Measurements from ENCODE around the gene FOXI2.
A peak's percentile ranks its signal among the peaks of the same experiment; 100 is the strongest.

FOXI2 gene

GRCh38 chr10:127735156-127735555 is 1.8 kb upstream of the FOXI2 start:
- Histone ChIP-seq H3K4me1 (ENCODE audit: control extremely low read depth in 1 of 4, control insufficient read depth in 4 of 4, insufficient read depth in 4 of 4, low read length in 3 of 4) (peaks cover 0 to 26% (median 16%) of the 10 kb centered on the region in 4 experiments), H3K27ac (ENCODE audit: insufficient read depth in 1 of 2, low read depth in 1 of 2, low read length in 2 of 2, poor library complexity in 1 of 2, severe bottlenecking in 2 of 2) (no peak overlapping the region), H3K36me3 (ENCODE audit: control insufficient read depth in 4 of 4, insufficient read depth in 4 of 4, low read length in 3 of 4) (no peaks in the 10 kb centered on the region), H3K9me3 (ENCODE audit: control extremely low read depth in 1 of 5, control insufficient read depth in 4 of 5, insufficient read depth in 2 of 5, low read depth in 1 of 5, low read length in 4 of 5) (peaks cover 0 to 4% (median 1%) of the 10 kb centered on the region in 5 experiments), H3K27me3 (replicated peaks in 2 of 5; ENCODE audit: control insufficient read depth in 4 of 5, insufficient read depth in 5 of 5, low read length in 4 of 5) (peaks cover 6 to 66% (median 22%) of the 10 kb centered on the region in 5 experiments), H3K4me3 (ENCODE audit: control insufficient read depth in 1 of 7, extremely low read depth in 1 of 7, insufficient read depth in 4 of 7, low read depth in 2 of 7, low read length in 6 of 7) (no peak overlapping the region)
- ChIA-PET POLR2A (no interaction called here), CTCF (no interaction called here)
- WGBS (ENCODE audit: insufficient coverage) = 36% methylated on average over 13 of the region's 13 CpGs
- no peak for DNase-seq

- peak overlapping the region in 2 of 7 experiments; percentile 70 to 78 for H3K4me3 ChIP-seq (ENCODE audit: control insufficient read depth in 1 of 7, extremely low read depth in 1 of 7, insufficient read depth in 4 of 7, low read depth in 2 of 7, low read length in 6 of 7)
- peaks cover 0 to 26% (median 16%) of the 10 kb centered on the region in 4 experiments for H3K4me1 ChIP-seq (ENCODE audit: control extremely low read depth in 1 of 4, control insufficient read depth in 4 of 4, insufficient read depth in 4 of 4, low read length in 3 of 4)
- H3K27ac ChIP-seq (ENCODE audit: insufficient read depth in 1 of 2, low read depth in 1 of 2, low read length in 2 of 2, poor library complexity in 1 of 2, severe bottlenecking in 2 of 2) = no peak overlapping the region
- peaks cover 0 to 3% (median 0%) of the 10 kb centered on the region in 5 experiments for H3K9me3 ChIP-seq (ENCODE audit: control extremely low read depth in 1 of 5, control insufficient read depth in 4 of 5, insufficient read depth in 2 of 5, low read depth in 1 of 5, low read length in 4 of 5)
- ChIA-PET CTCF (no interaction called here), POLR2A (no interaction called here)
- WGBS (ENCODE audit: insufficient coverage) = 2% methylated on average over 19 of the region's 24 CpGs
- DNase-seq = no peak
- no peaks in the 10 kb centered on the region for H3K36me3 ChIP-seq (ENCODE audit: control insufficient read depth in 4 of 4, insufficient read depth in 4 of 4, low read length in 3 of 4)
- H3K27me3 ChIP-seq (replicated peaks in 2 of 5; ENCODE audit: control insufficient read depth in 4 of 5, insufficient read depth in 5 of 5, low read length in 4 of 5) = peaks cover 6 to 66% (median 23%) of the 10 kb centered on the region in 5 experiments
Observed at GRCh38 chr10:127735723-127736221, 1.2 kb upstream of the FOXI2 start.

- no peak overlapping the region for H3K27ac ChIP-seq (ENCODE audit: insufficient read depth in 1 of 2, low read depth in 1 of 2, low read length in 2 of 2, poor library complexity in 1 of 2, severe bottlenecking in 2 of 2)
- WGBS (ENCODE audit: insufficient coverage) = 1% methylated on average over 64 of the region's 66 CpGs
- H3K9me3 ChIP-seq (ENCODE audit: control extremely low read depth in 1 of 5, control insufficient read depth in 4 of 5, insufficient read depth in 2 of 5, low read depth in 1 of 5, low read length in 4 of 5) = peaks cover 0 to 3% (median 0%) of the 10 kb centered on the region in 5 experiments
- H3K27me3 ChIP-seq (replicated peaks in 2 of 5; ENCODE audit: control insufficient read depth in 4 of 5, insufficient read depth in 5 of 5, low read length in 4 of 5) = peaks cover 6 to 66% (median 23%) of the 10 kb centered on the region in 5 experiments
- ChIA-PET POLR2A (no interaction called here), CTCF (no interaction called here)
- no peaks in the 10 kb centered on the region for H3K36me3 ChIP-seq (ENCODE audit: control insufficient read depth in 4 of 4, insufficient read depth in 4 of 4, low read length in 3 of 4)
- peak overlapping the region in 6 of 7 experiments; percentile 6 to 78 (median 64) for H3K4me3 ChIP-seq (ENCODE audit: control insufficient read depth in 1 of 7, extremely low read depth in 1 of 7, insufficient read depth in 4 of 7, low read depth in 2 of 7, low read length in 6 of 7)
- peaks cover 0 to 26% (median 16%) of the 10 kb centered on the region in 4 experiments for H3K4me1 ChIP-seq (ENCODE audit: control extremely low read depth in 1 of 4, control insufficient read depth in 4 of 4, insufficient read depth in 4 of 4, low read length in 3 of 4)
- peak; percentile 9 to 45 (median 35) for DNase-seq
Observed at GRCh38 chr10:127736222-127736914, 617 bp upstream of the FOXI2 start.

- Histone ChIP-seq H3K36me3 (ENCODE audit: control insufficient read depth in 4 of 4, insufficient read depth in 4 of 4, low read length in 3 of 4) (no peaks in the 10 kb centered on the region), H3K4me3 (ENCODE audit: control insufficient read depth in 1 of 7, extremely low read depth in 1 of 7, insufficient read depth in 4 of 7, low read depth in 2 of 7, low read length in 6 of 7) (peak overlapping the region; percentile 31 to 78 (median 59)), H3K27ac (ENCODE audit: insufficient read depth in 1 of 2, low read depth in 1 of 2, low read length in 2 of 2, poor library complexity in 1 of 2, severe bottlenecking in 2 of 2) (no peak overlapping the region), H3K9me3 (ENCODE audit: control extremely low read depth in 1 of 5, control insufficient read depth in 4 of 5, insufficient read depth in 2 of 5, low read depth in 1 of 5, low read length in 4 of 5) (peaks cover 0 to 3% (median 0%) of the 10 kb centered on the region in 5 experiments), H3K27me3 (replicated peaks in 2 of 5; ENCODE audit: control insufficient read depth in 4 of 5, insufficient read depth in 5 of 5, low read length in 4 of 5) (peaks cover 2 to 63% (median 23%) of the 10 kb centered on the region in 5 experiments), H3K4me1 (ENCODE audit: control extremely low read depth in 1 of 4, control insufficient read depth in 4 of 4, insufficient read depth in 4 of 4, low read length in 3 of 4) (peaks cover 0 to 26% (median 16%) of the 10 kb centered on the region in 4 experiments)
- ChIA-PET POLR2A (no interaction called here), CTCF (interaction anchor here (0.9 to 1.0 kb wide), 2 partner anchors 55 to 76 kb away, joined by 3 read pairs; no protein-coding TSS in a partner anchor)
- WGBS (ENCODE audit: insufficient coverage) = 17% methylated on average over 55 of the region's 59 CpGs
- peak; percentile 75 to 90 (median 88) for DNase-seq
Observed at GRCh38 chr10:127737563-127738511, 852 bp downstream of the FOXI2 start.

GRCh38 chr10:127738512-127739424 is 1.8 kb downstream of the FOXI2 start:
- POLR2A ChIA-PET = no interaction called here
- H3K9me3 ChIP-seq (ENCODE audit: control extremely low read depth in 1 of 5, control insufficient read depth in 4 of 5, insufficient read depth in 2 of 5, low read depth in 1 of 5, low read length in 4 of 5) = peaks cover 0 to 3% (median 0%) of the 10 kb centered on the region in 5 experiments
- peak overlapping the region in 1 of 7 experiments; percentile 21 for H3K4me3 ChIP-seq (ENCODE audit: control insufficient read depth in 1 of 7, extremely low read depth in 1 of 7, insufficient read depth in 4 of 7, low read depth in 2 of 7, low read length in 6 of 7)
- CTCF ChIA-PET = interaction anchor here (1.0 kb wide), 1 partner anchor 75 kb away, joined by 3 read pairs; no protein-coding TSS in a partner anchor
- DNase-seq = no peak
- 82% methylated on average over 51 of the region's 59 CpGs for WGBS (ENCODE audit: insufficient coverage)
- no peak overlapping the region for H3K27ac ChIP-seq (ENCODE audit: insufficient read depth in 1 of 2, low read depth in 1 of 2, low read length in 2 of 2, poor library complexity in 1 of 2, severe bottlenecking in 2 of 2)
- peaks cover 2 to 54% (median 23%) of the 10 kb centered on the region in 5 experiments for H3K27me3 ChIP-seq (replicated peaks in 2 of 5; ENCODE audit: control insufficient read depth in 4 of 5, insufficient read depth in 5 of 5, low read length in 4 of 5)
- peaks cover 0 to 26% (median 16%) of the 10 kb centered on the region in 4 experiments for H3K4me1 ChIP-seq (ENCODE audit: control extremely low read depth in 1 of 4, control insufficient read depth in 4 of 4, insufficient read depth in 4 of 4, low read length in 3 of 4)
- H3K36me3 ChIP-seq (ENCODE audit: control insufficient read depth in 4 of 4, insufficient read depth in 4 of 4, low read length in 3 of 4) = no peaks in the 10 kb centered on the region

GRCh38 chr10:127739908-127740307 is 2.9 kb downstream of the FOXI2 start:
- H3K36me3 ChIP-seq (ENCODE audit: control insufficient read depth in 4 of 4, insufficient read depth in 4 of 4, low read length in 3 of 4) = no peaks in the 10 kb centered on the region
- peak in 1 of 3 donors; percentile 20 for DNase-seq
- WGBS (ENCODE audit: insufficient coverage) = 89% methylated on average over 1 of the region's 1 CpG
- POLR2A ChIA-PET = no interaction called here
- H3K27ac ChIP-seq (ENCODE audit: insufficient read depth in 1 of 2, low read depth in 1 of 2, low read length in 2 of 2, poor library complexity in 1 of 2, severe bottlenecking in 2 of 2) = no peak overlapping the region
- H3K4me1 ChIP-seq (ENCODE audit: control extremely low read depth in 1 of 4, control insufficient read depth in 4 of 4, insufficient read depth in 4 of 4, low read length in 3 of 4) = peaks cover 0 to 26% (median 16%) of the 10 kb centered on the region in 4 experiments
- H3K9me3 ChIP-seq (ENCODE audit: control extremely low read depth in 1 of 5, control insufficient read depth in 4 of 5, insufficient read depth in 2 of 5, low read depth in 1 of 5, low read length in 4 of 5) = no peaks in the 10 kb centered on the region
- CTCF ChIA-PET = no interaction called here
- H3K4me3 ChIP-seq (ENCODE audit: control insufficient read depth in 1 of 7, extremely low read depth in 1 of 7, insufficient read depth in 4 of 7, low read depth in 2 of 7, low read length in 6 of 7) = no peak overlapping the region
- peaks cover 0 to 42% (median 23%) of the 10 kb centered on the region in 5 experiments for H3K27me3 ChIP-seq (replicated peaks in 2 of 5; ENCODE audit: control insufficient read depth in 4 of 5, insufficient read depth in 5 of 5, low read length in 4 of 5)
